Mesendoderm (in vitro differentiated cells): ENCODE measurements around the gene EXOSC2. TPM values are rescaled to one million over a fixed set of nuclear protein-coding genes. Genes with fewer than 3 reads are reported as not detected.
A peak's percentile ranks its signal among the peaks of the same experiment; 100 is the strongest.

ENCODE experiments used
- DNase-seq: peaks from one replicate; pipeline ENCODE4 v3.0.0; 2013
- H2AK5ac ChIP-seq: 2 replicates; pipeline ENCODE4 v1.6.1; 2013; ENCODE audit warnings: low read length, inconsistent platforms
- H2BK120ac ChIP-seq: 2 replicates; pipeline ENCODE4 v1.6.1; 2013; ENCODE audit warnings: low read depth, mild to moderate bottlenecking, low read length, moderate library complexity, mixed read lengths
- H2BK15ac ChIP-seq: replicated peaks from 2 replicates; pipeline ENCODE4 v1.6.1; 2013; ENCODE audit warnings: low read depth, mild to moderate bottlenecking, moderate library complexity
- H2BK5ac ChIP-seq: 2 replicates; pipeline ENCODE4 v1.6.1; 2013; ENCODE audit warnings: low read length, inconsistent platforms
- H3K18ac ChIP-seq: 2 replicates; pipeline ENCODE4 v1.6.1; 2013; ENCODE audit warnings: mild to moderate bottlenecking, low read length, mixed read lengths
- H3K23ac ChIP-seq: one replicate; pipeline ENCODE4 v1.6.1; 2013; ENCODE audit warnings: low read length
- H3K27ac ChIP-seq: 2 replicates; pipeline ENCODE4 v1.5.1; 2013; ENCODE audit warnings: low read depth, mild to moderate bottlenecking, inconsistent platforms, low read length, moderate library complexity
- H3K27me3 ChIP-seq: 2 replicates; pipeline ENCODE4 v1.6.1; 2013; ENCODE audit warnings: low read length, control low read depth, mild to moderate bottlenecking, inconsistent platforms; ENCODE audit not compliant: insufficient read depth, poor library complexity
- H3K36me3 ChIP-seq: 2 replicates; pipeline ENCODE4 v1.6.1; 2013; ENCODE audit warnings: low read length, inconsistent platforms; ENCODE audit not compliant: control insufficient read depth, insufficient read depth
- H3K4ac ChIP-seq: one replicate; pipeline ENCODE4 v1.6.1; 2013; ENCODE audit warnings: low read depth, mild to moderate bottlenecking, low read length, moderate library complexity
- H3K4me1 ChIP-seq: 2 replicates; pipeline ENCODE4 v1.6.1; 2013; ENCODE audit warnings: low read depth, low read length, inconsistent platforms; ENCODE audit not compliant: control insufficient read depth
- H3K4me2 ChIP-seq: 2 replicates; pipeline ENCODE4 v1.6.1; 2013; ENCODE audit warnings: low read length
- H3K4me3 ChIP-seq: 2 replicates; pipeline ENCODE4 v1.5.1; 2013; ENCODE audit warnings: mild to moderate bottlenecking, low read length
- H3K56ac ChIP-seq: one replicate; pipeline ENCODE4 v1.6.1; 2013; ENCODE audit warnings: low read length
- H3K79me1 ChIP-seq: 2 replicates; pipeline ENCODE4 v1.6.1; 2013; ENCODE audit warnings: low read length, inconsistent platforms
- H3K79me2 ChIP-seq: 2 replicates; pipeline ENCODE4 v1.6.1; 2013; ENCODE audit warnings: mild to moderate bottlenecking, low read length; ENCODE audit not compliant: control insufficient read depth, insufficient read depth
- H3K9ac ChIP-seq: 2 replicates; pipeline ENCODE4 v1.6.1; 2013; ENCODE audit warnings: low read length, inconsistent platforms
- H4K5ac ChIP-seq: one replicate; pipeline ENCODE4 v1.6.1; 2013; ENCODE audit warnings: low read length
- H4K8ac ChIP-seq: one replicate; pipeline ENCODE4 v1.6.1; 2013; ENCODE audit warnings: low read depth, mild to moderate bottlenecking, control low read depth, low read length, moderate library complexity
- WGBS: extraction: QIAGEN DNeasy Blood & Tissue Kit; methylation state at CpG from one replicate; pipeline ENCODE4 v1.1.7; 2013; ENCODE audit warnings: low lambda C conversion rate, missing lambda C conversion rate; ENCODE audit not compliant: insufficient coverage; ENCODE audit errors: extremely low coverage; 5-methylcytosine and 5-hydroxymethylcytosine counted together
- polyA plus RNA-seq, 2 experiments: library from polyadenylated mRNA; stranded (reverse); fragments of 200-250 nt; gene quantifications; one replicate each; pipeline ENCODE4 v1.2.3, GENCODE V29; 2013

The EXOSC2 gene, protein sequence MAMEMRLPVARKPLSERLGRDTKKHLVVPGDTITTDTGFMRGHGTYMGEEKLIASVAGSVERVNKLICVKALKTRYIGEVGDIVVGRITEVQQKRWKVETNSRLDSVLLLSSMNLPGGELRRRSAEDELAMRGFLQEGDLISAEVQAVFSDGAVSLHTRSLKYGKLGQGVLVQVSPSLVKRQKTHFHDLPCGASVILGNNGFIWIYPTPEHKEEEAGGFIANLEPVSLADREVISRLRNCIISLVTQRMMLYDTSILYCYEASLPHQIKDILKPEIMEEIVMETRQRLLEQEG
- 35.1 TPM for polyA plus RNA-seq (2013, experiment 1 of 2)
- polyA plus RNA-seq (2013, experiment 2 of 2), result 35.8 TPM

DNA sequence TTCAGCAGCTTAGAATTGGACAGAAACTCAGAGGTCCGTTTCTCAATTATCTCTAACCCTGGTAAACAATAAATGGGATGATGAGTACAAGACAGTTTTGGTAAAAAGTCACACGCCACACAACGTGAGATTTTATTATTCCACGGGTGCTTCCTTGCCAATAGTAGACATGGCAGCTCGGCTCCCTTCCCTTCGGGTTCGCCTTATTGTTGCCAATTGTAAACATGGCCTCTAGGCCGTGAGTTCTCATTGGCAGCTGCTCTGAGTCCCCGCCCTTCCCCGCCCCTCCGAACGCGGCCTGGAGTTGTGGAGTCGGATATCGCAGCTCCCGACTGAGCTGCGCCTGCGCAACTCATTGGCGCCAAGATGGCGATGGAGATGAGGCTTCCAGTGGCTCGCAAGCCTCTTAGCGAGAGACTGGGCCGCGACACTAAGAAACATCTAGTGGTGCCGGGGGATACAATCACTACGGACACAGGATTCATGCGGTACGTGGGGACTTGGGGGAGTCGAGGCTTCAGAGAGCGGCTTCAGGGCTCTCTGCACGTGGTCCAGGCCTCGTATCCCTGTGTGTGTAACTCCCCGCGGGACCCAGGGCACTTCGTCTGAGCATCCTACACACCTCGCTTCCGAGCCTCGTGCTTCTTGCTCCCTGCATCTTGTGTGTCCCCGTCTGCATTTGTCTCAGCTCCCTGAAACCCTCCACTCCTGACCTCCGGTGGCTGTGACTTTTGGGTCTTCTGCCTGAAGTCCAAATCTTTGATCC lies at the start of gene EXOSC2:
TSS of gene EXOSC2 (plus strand) at position 355 of the 766 bp plus-strand sequence. CDS start at position 367, 12 bp downstream.
- Histone ChIP-seq H3K9ac (peak within 1 kb of the TSS; percentile 74), H3K4me2 (peak within 1 kb of the TSS; percentile 83), H3K4ac (peak within 1 kb of the TSS; percentile 76), H2BK15ac (no peak within 1 kb of the TSS), H4K8ac (peak within 1 kb of the TSS; percentile 78), H2BK5ac (peak within 1 kb of the TSS; percentile 32), H3K27me3 (no peaks in the 10 kb centered on the region), H3K36me3 (peaks cover 4% of the 10 kb centered on the region), H3K18ac (peak within 1 kb of the TSS; percentile 54), H3K23ac (no peak within 1 kb of the TSS), H3K4me3 (peak within 1 kb of the TSS; percentile 43), H2BK120ac (no peak within 1 kb of the TSS), H3K79me1 (peaks cover 13% of the 10 kb centered on the region), H3K79me2 (peaks cover 31% of the 10 kb centered on the region), H4K5ac (no peak within 1 kb of the TSS), H3K27ac (no peak within 1 kb of the TSS), H3K56ac (peak within 1 kb of the TSS; percentile 86), H3K4me1 (peaks cover 6% of the 10 kb centered on the region), H2AK5ac (peak within 1 kb of the TSS; percentile 73)
- DNase-seq, result peak; percentile 99
- no CpG with 5 or more reads among the region's 40 CpGs for WGBS

DNA sequence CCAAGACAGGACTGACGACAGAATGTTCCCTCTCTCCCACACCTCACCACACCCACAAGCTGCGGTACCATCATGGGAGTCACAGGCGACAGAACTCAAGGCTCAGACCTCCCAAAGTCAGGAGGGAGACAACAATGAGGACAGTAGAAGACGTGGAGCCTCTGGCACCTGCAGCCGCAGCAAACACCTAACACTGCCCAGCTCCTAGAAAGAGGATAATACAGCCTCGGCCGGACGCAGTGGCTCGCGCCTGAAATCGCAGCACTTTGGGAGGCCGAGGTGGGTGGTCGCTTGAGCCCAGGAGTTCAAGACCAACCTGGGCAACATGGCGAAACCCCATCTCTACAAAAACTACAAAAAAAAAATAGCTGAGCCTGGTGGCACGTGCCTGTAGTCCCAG lies 42.4 kb upstream of the EXOSC2 start:
- H3K4me1 ChIP-seq, result no peaks in the 10 kb centered on the region
- H3K56ac ChIP-seq, result no peak overlapping the region
- H3K27ac ChIP-seq, result no peak overlapping the region
- H3K9ac ChIP-seq, result no peak overlapping the region
- no peak overlapping the region for H4K8ac ChIP-seq
- H3K4me2 ChIP-seq, result no peak overlapping the region
- no peak overlapping the region for H2BK15ac ChIP-seq
- H3K79me1 ChIP-seq, result no peaks in the 10 kb centered on the region
- no peak overlapping the region for H2BK120ac ChIP-seq
- H3K4ac ChIP-seq, result no peak overlapping the region
- no CpG with 5 or more reads among the region's 15 CpGs for WGBS
- peaks cover under 1% of the 10 kb centered on the region for H3K27me3 ChIP-seq
- no peak overlapping the region for H3K4me3 ChIP-seq
- H4K5ac ChIP-seq, result no peak overlapping the region
- no peak overlapping the region for H3K18ac ChIP-seq
- H2AK5ac ChIP-seq, result no peak overlapping the region
- no peaks in the 10 kb centered on the region for H3K36me3 ChIP-seq
- no peaks in the 10 kb centered on the region for H3K79me2 ChIP-seq
- H2BK5ac ChIP-seq, result no peak overlapping the region
- H3K23ac ChIP-seq, result no peak overlapping the region
- no peak for DNase-seq

DNA sequence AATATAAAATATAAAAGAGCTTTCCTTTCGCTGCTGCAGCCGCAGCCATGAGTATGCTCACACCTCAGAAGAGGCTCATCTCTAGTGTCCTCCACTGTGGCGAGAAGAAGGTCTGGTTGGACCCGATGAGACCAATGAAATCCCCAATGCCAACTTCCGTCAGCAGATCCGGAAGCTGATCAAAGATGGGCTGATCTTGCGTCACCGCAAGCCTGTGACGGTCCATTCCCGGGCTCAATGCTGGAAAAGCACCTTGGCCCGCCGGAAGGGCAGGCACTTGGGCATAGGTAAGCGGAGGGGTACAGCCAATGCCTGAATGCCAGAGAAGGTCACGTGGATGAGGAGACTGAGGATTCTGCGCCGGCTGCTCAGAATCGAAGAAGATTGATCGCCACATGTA lies 41.8 kb upstream of the EXOSC2 start:
- no peak overlapping the region for H4K5ac ChIP-seq
- H3K4me1 ChIP-seq, result no peaks in the 10 kb centered on the region
- H3K36me3 ChIP-seq, result no peaks in the 10 kb centered on the region
- H3K23ac ChIP-seq, result no peak overlapping the region
- no peak overlapping the region for H3K4me2 ChIP-seq
- H3K18ac ChIP-seq, result no peak overlapping the region
- H3K79me2 ChIP-seq, result no peaks in the 10 kb centered on the region
- no peak overlapping the region for H3K4ac ChIP-seq
- H4K8ac ChIP-seq, result no peak overlapping the region
- no peak overlapping the region for H2BK120ac ChIP-seq
- H3K4me3 ChIP-seq, result no peak overlapping the region
- H3K56ac ChIP-seq, result no peak overlapping the region
- H3K27ac ChIP-seq, result no peak overlapping the region
- H2BK15ac ChIP-seq, result no peak overlapping the region
- WGBS, result no CpG with 5 or more reads among the region's 18 CpGs
- H3K79me1 ChIP-seq, result no peaks in the 10 kb centered on the region
- DNase-seq, result no peak
- peaks cover 6% of the 10 kb centered on the region for H3K27me3 ChIP-seq
- no peak overlapping the region for H2AK5ac ChIP-seq
- no peak overlapping the region for H2BK5ac ChIP-seq
- H3K9ac ChIP-seq, result no peak overlapping the region

DNA sequence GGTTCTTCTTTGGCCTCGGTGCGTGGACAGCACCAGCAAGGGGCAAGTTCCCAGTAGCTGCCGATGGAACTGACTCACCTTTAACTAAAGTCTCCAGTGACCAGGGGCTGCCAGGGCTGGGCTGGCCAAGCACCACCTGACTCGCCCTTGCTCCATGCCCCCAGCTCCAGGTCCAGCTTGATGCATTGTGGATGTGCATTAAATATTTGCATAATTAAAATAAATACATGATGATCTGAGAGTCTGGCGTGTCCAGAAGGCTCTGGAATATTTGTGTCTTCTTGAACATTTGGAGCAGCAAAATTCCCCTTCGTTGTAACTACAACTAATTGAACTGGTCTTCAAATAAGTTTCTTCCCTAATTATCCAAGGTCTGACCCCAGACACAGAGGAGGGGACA lies 38.7 kb upstream of the EXOSC2 start:
- H2BK15ac ChIP-seq, result no peak overlapping the region
- H2BK5ac ChIP-seq, result no peak overlapping the region
- no peak overlapping the region for H3K27ac ChIP-seq
- no peaks in the 10 kb centered on the region for H3K4me1 ChIP-seq
- no peak overlapping the region for H3K4ac ChIP-seq
- H2AK5ac ChIP-seq, result no peak overlapping the region
- no peak overlapping the region for H4K5ac ChIP-seq
- WGBS, result no CpG with 5 or more reads among the region's 6 CpGs
- no peak overlapping the region for H3K4me3 ChIP-seq
- no peak for DNase-seq
- H3K56ac ChIP-seq, result no peak overlapping the region
- no peak overlapping the region for H3K4me2 ChIP-seq
- H4K8ac ChIP-seq, result no peak overlapping the region
- no peak overlapping the region for H3K23ac ChIP-seq
- H3K27me3 ChIP-seq, result peaks cover 30% of the 10 kb centered on the region
- no peak overlapping the region for H3K18ac ChIP-seq
- no peak overlapping the region for H3K9ac ChIP-seq
- no peaks in the 10 kb centered on the region for H3K79me2 ChIP-seq
- no peak overlapping the region for H2BK120ac ChIP-seq
- no peaks in the 10 kb centered on the region for H3K79me1 ChIP-seq
- H3K36me3 ChIP-seq, result no peaks in the 10 kb centered on the region

DNA sequence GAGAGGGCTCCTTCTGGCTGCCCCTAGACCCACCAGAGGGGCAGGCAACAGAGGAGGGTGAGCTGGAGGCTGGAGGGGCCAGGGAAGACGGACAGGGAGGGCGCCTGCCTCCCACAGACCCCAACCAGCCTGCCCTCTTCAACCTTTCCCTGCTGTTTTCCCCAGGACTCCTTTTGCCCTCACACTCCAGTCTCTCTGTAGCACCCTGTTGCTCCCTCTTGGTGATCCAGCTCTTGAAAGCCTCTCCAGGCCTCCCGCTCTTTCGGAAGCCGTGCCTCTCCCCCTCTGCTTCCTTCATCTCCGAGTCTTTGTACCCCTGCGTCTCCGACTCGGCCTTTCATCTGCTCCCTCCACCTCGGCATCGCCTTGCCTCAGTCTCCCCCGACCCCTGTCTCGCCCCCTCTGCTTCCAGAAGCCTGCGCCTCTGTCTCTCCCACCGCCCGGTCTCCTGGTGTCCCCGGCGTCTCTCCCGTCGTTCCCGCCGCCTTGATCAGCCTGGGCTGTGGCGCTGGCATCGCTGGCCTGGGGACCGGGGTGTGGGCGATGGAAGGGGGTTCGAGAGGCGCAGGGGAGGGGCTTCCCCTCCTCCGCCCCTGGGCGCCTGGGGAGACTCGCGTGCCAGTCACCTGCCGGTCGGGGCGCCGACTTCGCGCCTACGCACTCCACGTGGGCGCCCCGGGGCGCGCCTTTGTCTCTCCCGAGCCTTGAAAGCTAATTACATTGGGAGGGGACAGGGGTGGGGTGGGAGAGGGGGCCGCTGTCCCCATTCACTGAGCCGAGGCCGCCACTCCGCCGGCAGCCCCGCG lies 34.5 kb upstream of the EXOSC2 start:
- Histone ChIP-seq H3K4ac (no peak overlapping the region), H3K4me3 (no peak overlapping the region), H3K23ac (no peak overlapping the region), H2BK15ac (no peak overlapping the region), H2AK5ac (no peak overlapping the region), H3K36me3 (no peaks in the 10 kb centered on the region), H3K79me1 (no peaks in the 10 kb centered on the region), H3K56ac (no peak overlapping the region), H2BK120ac (no peak overlapping the region), H4K5ac (no peak overlapping the region), H3K4me1 (no peaks in the 10 kb centered on the region), H3K27me3 (peaks cover 69% of the 10 kb centered on the region), H4K8ac (no peak overlapping the region), H3K4me2 (no peak overlapping the region), H3K79me2 (no peaks in the 10 kb centered on the region), H3K27ac (no peak overlapping the region), H3K18ac (no peak overlapping the region), H3K9ac (no peak overlapping the region), H2BK5ac (no peak overlapping the region)
- WGBS, result no CpG with 5 or more reads among the region's 52 CpGs
- no peak for DNase-seq
